ENCODE data around the gene TM4SF20.

The TM4SF20 gene

GRCh38 chr2:227401550-227401949 lies 22.4 kb upstream of the TM4SF20 start:
- TF ChIP-seq POLR2AphosphoS5 (IDR thresholded peaks at IDR 0.05; ENCODE audit: low read depth) (no peak), CTCF (IDR thresholded peaks at IDR 0.05; ENCODE audit: insufficient read depth, low read length) (no peak), SPI1 (IDR thresholded peaks at IDR 0.05; ENCODE audit: borderline replicate concordance, low read depth) (no peak), GABPA (IDR thresholded peaks at IDR 0.05; ENCODE audit: low read depth) (no peak), REST (IDR thresholded peaks at IDR 0.05; ENCODE audit: insufficient replicate concordance, low read depth) (no peak)
- Histone ChIP-seq H3K4me3 (replicated peaks; ENCODE audit: insufficient read depth, low read length) (no peak overlapping the region), H3K27me3 (ENCODE audit: insufficient read depth, poor library complexity, severe bottlenecking) (no peaks in the 10 kb centered on the region), H3K27ac (replicated peaks) (no peak overlapping the region)
- no peak for DNase-seq (ENCODE audit: low read depth in 1 of 2, low spot score in 1 of 2)

- H3K4me3 ChIP-seq (replicated peaks; ENCODE audit: insufficient read depth, low read length), result no peak overlapping the region
- H3K27ac ChIP-seq (replicated peaks), result no peak overlapping the region
- no peak for DNase-seq (ENCODE audit: low read depth in 1 of 2, low spot score in 1 of 2)
- no peak for TF ChIP-seq SPI1 (IDR thresholded peaks at IDR 0.05; ENCODE audit: borderline replicate concordance, low read depth)
- no peak for TF ChIP-seq REST (IDR thresholded peaks at IDR 0.05; ENCODE audit: insufficient replicate concordance, low read depth)
- TF ChIP-seq GABPA (IDR thresholded peaks at IDR 0.05; ENCODE audit: low read depth), result no peak
- no peak for TF ChIP-seq CTCF (IDR thresholded peaks at IDR 0.05; ENCODE audit: insufficient read depth, low read length)
- TF ChIP-seq POLR2AphosphoS5 (IDR thresholded peaks at IDR 0.05; ENCODE audit: low read depth), result no peak
- no peaks in the 10 kb centered on the region for H3K27me3 ChIP-seq (ENCODE audit: insufficient read depth, poor library complexity, severe bottlenecking)
Measured at GRCh38 chr2:227398684-227399670, 19.9 kb upstream of the TM4SF20 start.

- no peak for TF ChIP-seq GABPA (IDR thresholded peaks at IDR 0.05; ENCODE audit: low read depth)
- DNase-seq (ENCODE audit: low read depth in 1 of 2, low spot score in 1 of 2), result no peak
- no peak overlapping the region for H3K27ac ChIP-seq (replicated peaks)
- no peak overlapping the region for H3K4me3 ChIP-seq (replicated peaks; ENCODE audit: insufficient read depth, low read length)
- H3K27me3 ChIP-seq (ENCODE audit: insufficient read depth, poor library complexity, severe bottlenecking), result no peaks in the 10 kb centered on the region
Measured at GRCh38 chr2:227397562-227397961, 18.5 kb upstream of the TM4SF20 start.

- TF ChIP-seq CTCF (IDR thresholded peaks at IDR 0.05; ENCODE audit: insufficient read depth, low read length), result no peak
- TF ChIP-seq SPI1 (IDR thresholded peaks at IDR 0.05; ENCODE audit: borderline replicate concordance, low read depth), result no peak
- TF ChIP-seq GABPA (IDR thresholded peaks at IDR 0.05; ENCODE audit: low read depth), result no peak
- TF ChIP-seq REST (IDR thresholded peaks at IDR 0.05; ENCODE audit: insufficient replicate concordance, low read depth), result no peak
- DNase-seq (ENCODE audit: low read depth in 1 of 2, low spot score in 1 of 2), result no peak
- Histone ChIP-seq H3K27me3 (ENCODE audit: insufficient read depth, poor library complexity, severe bottlenecking) (no peaks in the 10 kb centered on the region), H3K27ac (replicated peaks) (no peak overlapping the region), H3K4me3 (replicated peaks; ENCODE audit: insufficient read depth, low read length) (no peak overlapping the region)
Measured at GRCh38 chr2:227395556-227395955, 16.4 kb upstream of the TM4SF20 start.
